AG20443 (cell line): ENCODE data around the gene SERPINI1.

Experiments
- DNase-seq: peaks from one replicate; pipeline ENCODE4 v3.0.0; 2012; ENCODE audit warnings: low spot score, mixed read lengths

SERPINI1 gene

GRCh38 chr3:167734498-167735232, 856 bp upstream of the SERPINI1 start, which contains the start of gene PDCD10:
TSS of gene PDCD10 (minus strand) at chr3:167734892. CDS start at chr3:167720157, 14,735 bp downstream.
- DNase-seq, result peak; percentile 95

- DNase-seq, result no peak
Observed at GRCh38 chr3:167736264-167736787, 805 bp downstream of the SERPINI1 start.

- DNase-seq, result no peak
Observed at GRCh38 chr3:167736997-167737396, 1.5 kb downstream of the SERPINI1 start.

GRCh38 chr3:167738037-167738436, 2.5 kb downstream of the SERPINI1 start:
- no peak for DNase-seq

GRCh38 chr3:167739190-167739810, 3.8 kb downstream of the SERPINI1 start:
- no peak for DNase-seq

GRCh38 chr3:167740961-167741587, 5.6 kb downstream of the SERPINI1 start:
- DNase-seq, result peak; percentile 28

GRCh38 chr3:167742338-167742737, 6.8 kb downstream of the SERPINI1 start:
- no peak for DNase-seq

- no peak for DNase-seq
Observed at GRCh38 chr3:167743799-167744198, 8.3 kb downstream of the SERPINI1 start.

GRCh38 chr3:167749209-167749608, 13.7 kb downstream of the SERPINI1 start:
- no peak for DNase-seq

- no peak for DNase-seq
Observed at GRCh38 chr3:167749728-167750127, 14.2 kb downstream of the SERPINI1 start.

GRCh38 chr3:167750272-167750971, 14.9 kb downstream of the SERPINI1 start:
- DNase-seq, result no peak

GRCh38 chr3:167754049-167754448, 18.5 kb downstream of the SERPINI1 start:
- DNase-seq, result no peak

- DNase-seq, result no peak
Observed at GRCh38 chr3:167761302-167761701, 25.8 kb downstream of the SERPINI1 start.

GRCh38 chr3:167762296-167762695, 26.8 kb downstream of the SERPINI1 start:
- no peak for DNase-seq

- DNase-seq, result no peak
Observed at GRCh38 chr3:167772992-167773391, 37.5 kb downstream of the SERPINI1 start.

GRCh38 chr3:167773584-167773983, 38.1 kb downstream of the SERPINI1 start:
- DNase-seq, result no peak

GRCh38 chr3:167776066-167776685, 40.7 kb downstream of the SERPINI1 start:
- DNase-seq, result no peak

GRCh38 chr3:167777356-167777755, 41.8 kb downstream of the SERPINI1 start:
- DNase-seq, result no peak

- no peak for DNase-seq
Observed at GRCh38 chr3:167780214-167780883, 44.8 kb downstream of the SERPINI1 start.

- DNase-seq, result no peak
Observed at GRCh38 chr3:167783781-167784180, 48.3 kb downstream of the SERPINI1 start.

- DNase-seq, result no peak
Observed at GRCh38 chr3:167785790-167786189, 50.3 kb downstream of the SERPINI1 start.
